Sigmoid colon (tissue), 4 donors: Measurements from ENCODE around the gene GNB5.

Experiments used
- EP300 ChIP-seq, 4 donors: sonication (generic); formaldehyde crosslinking; IDR thresholded peaks; one replicate each; pipeline ENCODE4 v1.6.1; 2017; ENCODE audit warnings: antibody characterized with exemption in 4 of 4
- POLR2A ChIP-seq, 2 donors: fragments of 450-650 bp; IDR thresholded peaks; one replicate each; pipeline ENCODE4 v1.6.1; 2016; ENCODE audit warnings: antibody characterized with exemption in 2 of 2, mild to moderate bottlenecking in 2 of 2, moderate library complexity in 2 of 2
- POLR2AphosphoS5 ChIP-seq, 4 donors: sonication (generic); formaldehyde crosslinking; IDR thresholded peaks; one replicate each; pipeline ENCODE4 v1.6.1; 2017; ENCODE audit warnings: antibody characterized with exemption in 4 of 4
- TF ChIP-seq, protein P1 (sequence below), 4 experiments: fragments of 450-650 bp in 3 of 4; fragments of 200-600 bp in 1 of 4; IDR thresholded peaks; one replicate each; pipeline ENCODE4 v1.5.1; 2016 to 2019; ENCODE audit warnings: antibody characterized with exemption in 4 of 4, mild to moderate bottlenecking in 3 of 4, moderate library complexity in 2 of 4

- TF ChIP-seq, protein P1, sequence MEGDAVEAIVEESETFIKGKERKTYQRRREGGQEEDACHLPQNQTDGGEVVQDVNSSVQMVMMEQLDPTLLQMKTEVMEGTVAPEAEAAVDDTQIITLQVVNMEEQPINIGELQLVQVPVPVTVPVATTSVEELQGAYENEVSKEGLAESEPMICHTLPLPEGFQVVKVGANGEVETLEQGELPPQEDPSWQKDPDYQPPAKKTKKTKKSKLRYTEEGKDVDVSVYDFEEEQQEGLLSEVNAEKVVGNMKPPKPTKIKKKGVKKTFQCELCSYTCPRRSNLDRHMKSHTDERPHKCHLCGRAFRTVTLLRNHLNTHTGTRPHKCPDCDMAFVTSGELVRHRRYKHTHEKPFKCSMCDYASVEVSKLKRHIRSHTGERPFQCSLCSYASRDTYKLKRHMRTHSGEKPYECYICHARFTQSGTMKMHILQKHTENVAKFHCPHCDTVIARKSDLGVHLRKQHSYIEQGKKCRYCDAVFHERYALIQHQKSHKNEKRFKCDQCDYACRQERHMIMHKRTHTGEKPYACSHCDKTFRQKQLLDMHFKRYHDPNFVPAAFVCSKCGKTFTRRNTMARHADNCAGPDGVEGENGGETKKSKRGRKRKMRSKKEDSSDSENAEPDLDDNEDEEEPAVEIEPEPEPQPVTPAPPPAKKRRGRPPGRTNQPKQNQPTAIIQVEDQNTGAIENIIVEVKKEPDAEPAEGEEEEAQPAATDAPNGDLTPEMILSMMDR (IDR thresholded peaks at IDR 0.05), result no peak
- no peak for TF ChIP-seq POLR2A (IDR thresholded peaks at IDR 0.05)
- no peak for TF ChIP-seq POLR2AphosphoS5 (IDR thresholded peaks at IDR 0.05)
- TF ChIP-seq EP300 (IDR thresholded peaks at IDR 0.05), result no peak
Observed at GRCh38 chr15:52162260-52162659, 28.9 kb downstream of the GNB5 start.
